Suprapubic skin (tissue), 4 donors: ENCODE measurements around the gene BOK. TPM values are rescaled to one million over a fixed set of nuclear protein-coding genes. Genes with fewer than 3 reads are reported as not detected.
A peak's percentile ranks its signal among the peaks of the same experiment; 100 is the strongest.

Experiments
- DNase-seq, 2 donors: peaks; one replicate each; pipeline ENCODE4 v3.0.0-alpha.2; 2019; ENCODE audit warnings: low spot score in 2 of 2
- H3K27ac ChIP-seq: fragments of 200-600 bp; sonication (generic); one replicate; pipeline ENCODE4 v1.5.1; 2019
- H3K27me3 ChIP-seq: fragments of 200-600 bp; sonication (generic); one replicate; pipeline ENCODE4 v1.5.1; 2019
- H3K36me3 ChIP-seq: fragments of 200-600 bp; sonication (generic); one replicate; pipeline ENCODE4 v1.5.1; 2019
- H3K4me1 ChIP-seq: fragments of 200-600 bp; sonication (generic); one replicate; pipeline ENCODE4 v1.5.1; 2019
- H3K4me3 ChIP-seq: fragments of 200-600 bp; sonication (generic); one replicate; pipeline ENCODE4 v1.5.1; 2019; ENCODE audit warnings: mild to moderate bottlenecking
- H3K9me3 ChIP-seq: fragments of 200-600 bp; sonication (generic); one replicate; pipeline ENCODE4 v1.5.1; 2019
- CTCF ChIP-seq, 2 donors: fragments of 200-600 bp in 1 of 2; fragments of 450-650 bp in 1 of 2; sonication (generic) in 1 of 2; IDR thresholded peaks; one replicate each; pipeline ENCODE4 v1.5.1; 2016 to 2019; ENCODE audit warnings: antibody characterized with exemption in 2 of 2, mild to moderate bottlenecking in 1 of 2, moderate library complexity in 1 of 2
- EP300 ChIP-seq: sonication (generic); formaldehyde crosslinking; IDR thresholded peaks from one replicate; pipeline ENCODE4 v1.6.1; 2017; ENCODE audit warnings: antibody characterized with exemption
- POLR2A ChIP-seq, 2 donors: fragments of 450-650 bp; IDR thresholded peaks; one replicate each; pipeline ENCODE4 v1.6.1; 2017; ENCODE audit warnings: antibody characterized with exemption in 2 of 2, mild to moderate bottlenecking in 2 of 2, moderate library complexity in 2 of 2
- POLR2AphosphoS5 ChIP-seq, 3 donors: sonication (generic); formaldehyde crosslinking; IDR thresholded peaks; one replicate each; pipeline ENCODE4 v1.6.1; 2017; ENCODE audit warnings: antibody characterized with exemption in 3 of 3
- WGBS: methylation state at CpG from one replicate; pipeline ENCODE4 v1.1.5; 2018; 5-methylcytosine and 5-hydroxymethylcytosine counted together
- total RNA-seq, 4 donors: library from RNA; depleted of rRNA; stranded (reverse); fragments of >200 nt; gene quantifications; one replicate each; pipeline ENCODE4 v1.1.0, GENCODE V29; 2016

Gene BOK
- total RNA-seq, 4 donors from 2014 or later, result 32.4 to 61.6 (median 60.5) TPM

DNA sequence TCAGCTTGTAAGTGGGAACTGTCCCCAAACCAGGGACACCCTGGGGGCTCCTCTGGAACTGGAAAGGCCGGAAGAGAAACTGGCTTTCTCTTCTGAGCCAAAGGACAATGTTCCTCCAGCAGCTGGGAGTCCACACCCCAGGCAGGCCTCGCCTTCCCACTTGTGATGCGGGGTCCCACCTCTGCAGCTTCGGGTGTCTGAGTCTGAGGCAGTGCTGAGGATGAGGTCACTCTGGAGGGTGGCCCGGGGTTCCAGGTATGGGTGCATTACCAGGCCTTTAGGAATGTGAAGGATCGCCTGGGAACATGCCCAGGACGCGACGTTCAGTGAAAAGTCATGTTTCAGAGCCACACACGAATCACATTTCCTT is 18.2 kb upstream of the BOK start:
- Histone ChIP-seq H3K9me3 (no peaks in the 10 kb centered on the region), H3K27ac (no peak overlapping the region), H3K4me3 (peak overlapping the region; percentile 50), H3K27me3 (peaks cover 8% of the 10 kb centered on the region), H3K4me1 (peaks cover 20% of the 10 kb centered on the region), H3K36me3 (no peaks in the 10 kb centered on the region)
- TF ChIP-seq POLR2A (IDR thresholded peaks at IDR 0.05), result no peak
- no peak for TF ChIP-seq POLR2AphosphoS5 (IDR thresholded peaks at IDR 0.05)
- no peak for TF ChIP-seq CTCF (IDR thresholded peaks at IDR 0.05)
- no peak for TF ChIP-seq EP300
- DNase-seq, result no peak
- WGBS, result 45% methylated on average over 5 of the region's 10 CpGs

GRCh38 chr2:241540771-241541561 is 17.6 kb upstream of the BOK start:
- Histone ChIP-seq H3K9me3 (no peaks in the 10 kb centered on the region), H3K27ac (no peak overlapping the region), H3K27me3 (peaks cover 10% of the 10 kb centered on the region), H3K4me1 (peaks cover 20% of the 10 kb centered on the region), H3K36me3 (no peaks in the 10 kb centered on the region), H3K4me3 (peak overlapping the region; percentile 50)
- peak in 1 of 2 donors; percentile 81 for DNase-seq
- 7% methylated on average over 18 of the region's 68 CpGs for WGBS
- TF ChIP-seq CTCF (IDR thresholded peaks at IDR 0.05), result no peak
- no peak for TF ChIP-seq POLR2AphosphoS5 (IDR thresholded peaks at IDR 0.05)
- TF ChIP-seq POLR2A (IDR thresholded peaks at IDR 0.05), result no peak
- TF ChIP-seq EP300, result no peak

- no peak for DNase-seq
- peaks cover 20% of the 10 kb centered on the region for H3K4me1 ChIP-seq
- no peak overlapping the region for H3K27ac ChIP-seq
- no CpG with 5 or more reads among the region's 62 CpGs for WGBS
- peaks cover 16% of the 10 kb centered on the region for H3K27me3 ChIP-seq
- no peaks in the 10 kb centered on the region for H3K36me3 ChIP-seq
- H3K4me3 ChIP-seq, result peak overlapping the region; percentile 50
- no peaks in the 10 kb centered on the region for H3K9me3 ChIP-seq
- no peak for TF ChIP-seq CTCF (IDR thresholded peaks at IDR 0.05)
- no peak for TF ChIP-seq EP300
- TF ChIP-seq POLR2AphosphoS5 (IDR thresholded peaks at IDR 0.05), result no peak
- no peak for TF ChIP-seq POLR2A (IDR thresholded peaks at IDR 0.05)
These were observed 16.8 kb upstream of the BOK start for GRCh38 chr2:241541564-241542277.

GRCh38 chr2:241542278-241542605 is 16.3 kb upstream of the BOK start:
- TF ChIP-seq CTCF (IDR thresholded peaks at IDR 0.05), result no peak
- TF ChIP-seq EP300, result no peak
- TF ChIP-seq POLR2A (IDR thresholded peaks at IDR 0.05), result no peak
- TF ChIP-seq POLR2AphosphoS5 (IDR thresholded peaks at IDR 0.05), result no peak
- H3K4me3 ChIP-seq, result no peak overlapping the region
- no peak for DNase-seq
- no peaks in the 10 kb centered on the region for H3K36me3 ChIP-seq
- peaks cover 24% of the 10 kb centered on the region for H3K4me1 ChIP-seq
- no peaks in the 10 kb centered on the region for H3K9me3 ChIP-seq
- 75% methylated on average over 4 of the region's 15 CpGs for WGBS
- H3K27me3 ChIP-seq, result peaks cover 20% of the 10 kb centered on the region
- H3K27ac ChIP-seq, result no peak overlapping the region

GRCh38 chr2:241545106-241545505 is 13.4 kb upstream of the BOK start:
- WGBS, result 27% methylated on average over 10 of the region's 10 CpGs
- Histone ChIP-seq H3K36me3 (no peaks in the 10 kb centered on the region), H3K9me3 (no peaks in the 10 kb centered on the region), H3K4me1 (peaks cover 23% of the 10 kb centered on the region), H3K27ac (no peak overlapping the region), H3K27me3 (peaks cover 28% of the 10 kb centered on the region), H3K4me3 (no peak overlapping the region)
- DNase-seq, result no peak
- TF ChIP-seq POLR2AphosphoS5 (IDR thresholded peaks at IDR 0.05) (no peak), CTCF (IDR thresholded peaks at IDR 0.05) (no peak), EP300 (no peak)
